VCaP (cell line): ENCODE measurements around the gene BDKRB1.

ENCODE experiments used
- H3K27ac ChIP-seq: fragments of 450-650 bp; 2 replicates; pipeline ENCODE4 v1.5.1; 2017
- CTCF ChIP-seq: fragments of 450-650 bp; conservative IDR thresholded peaks from 2 replicates; pipeline ENCODE4 v1.5.1; 2017; ENCODE audit warnings: mild to moderate bottlenecking, moderate library complexity

BDKRB1 gene

DNA sequence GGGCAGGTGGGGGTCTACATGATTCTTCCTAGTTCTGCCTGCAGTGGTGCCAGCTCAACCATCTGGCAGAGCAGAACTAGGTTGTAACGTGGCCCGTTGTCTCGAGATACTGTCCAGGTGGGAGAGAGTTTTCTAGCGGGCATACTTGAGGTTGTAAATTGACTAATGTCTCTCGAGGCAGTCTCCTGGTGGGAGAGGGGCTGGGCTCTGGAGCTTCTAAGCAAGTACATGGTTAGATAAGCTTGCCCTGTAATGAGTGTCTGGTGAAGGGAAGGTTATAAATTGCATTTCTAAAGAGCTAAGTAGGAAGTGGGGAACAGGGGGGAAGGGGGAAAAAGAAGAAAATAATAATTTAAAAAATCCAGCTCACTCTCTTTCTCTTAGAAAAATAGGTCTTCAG, 18.1 kb downstream of the BDKRB1 start:
- H3K27ac ChIP-seq = no peak overlapping the region
- no peak for TF ChIP-seq CTCF

- H3K27ac ChIP-seq = no peak overlapping the region
- no peak for TF ChIP-seq CTCF
These were observed 18.5 kb downstream of the BDKRB1 start for GRCh38 chr14:96274543-96274942.

DNA sequence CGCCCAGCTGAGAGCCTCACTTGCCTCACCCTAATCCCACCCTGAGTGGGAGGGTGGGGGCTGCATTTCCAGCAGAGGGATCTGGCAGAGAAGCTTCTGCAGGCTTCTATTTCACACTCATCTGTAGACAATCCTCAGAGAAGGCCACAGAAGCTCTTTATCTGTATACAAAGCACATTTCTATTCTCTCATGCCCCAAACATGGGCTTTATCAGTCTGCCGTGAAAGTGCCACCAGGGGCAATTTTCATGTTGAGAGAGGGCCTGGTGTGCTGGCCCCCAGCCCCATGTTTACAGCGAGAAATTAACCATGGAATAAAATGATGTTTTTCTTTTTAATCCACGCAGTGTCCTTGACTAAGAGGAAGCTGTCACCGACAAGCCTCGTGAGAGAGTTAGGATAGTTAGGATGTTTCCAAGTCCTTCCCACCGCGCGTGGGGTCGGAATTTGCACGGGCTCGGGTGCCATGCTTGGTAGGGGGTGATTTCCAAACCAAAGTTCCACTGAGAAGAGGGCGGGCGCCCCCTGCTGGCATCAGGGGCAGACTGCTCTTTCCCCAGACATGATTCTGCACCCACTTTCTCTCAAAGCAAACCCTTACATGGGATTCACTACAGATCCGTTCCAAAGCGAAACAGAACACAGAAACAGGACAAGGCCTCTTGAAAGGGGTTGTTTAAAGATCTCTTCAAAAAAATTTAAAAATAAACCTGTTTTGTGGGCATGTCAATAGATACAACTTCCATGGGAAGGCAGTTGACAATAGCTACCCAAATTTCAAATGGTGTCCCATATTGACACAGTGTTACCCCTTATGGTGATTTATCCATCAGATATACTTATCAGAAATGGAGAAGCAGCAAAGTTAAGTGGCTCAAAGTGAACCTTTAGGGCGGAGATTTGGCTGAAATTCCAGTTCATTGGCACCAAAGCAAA, 19.4 kb downstream of the BDKRB1 start:
- H3K27ac ChIP-seq = no peak overlapping the region
- peak; percentile 96 for TF ChIP-seq CTCF

- TF ChIP-seq CTCF = no peak
- H3K27ac ChIP-seq = no peak overlapping the region
These were observed 21.9 kb downstream of the BDKRB1 start for GRCh38 chr14:96277890-96278289.

GRCh38 chr14:96279564-96279963, 23.6 kb downstream of the BDKRB1 start:
- H3K27ac ChIP-seq = no peak overlapping the region
- no peak for TF ChIP-seq CTCF

GRCh38 chr14:96280104-96280503, 24.1 kb downstream of the BDKRB1 start:
- H3K27ac ChIP-seq = no peak overlapping the region
- no peak for TF ChIP-seq CTCF

- no peak overlapping the region for H3K27ac ChIP-seq
- peak; percentile 41 for TF ChIP-seq CTCF
These were observed 25.5 kb downstream of the BDKRB1 start for GRCh38 chr14:96281486-96281885.
